Stimulated activated CD8-positive, alpha-beta memory T cell treated with anti-CD3 and anti-CD28 coated beads, Interleukin-4, amount 100 ng/mL, for 1 hour (primary cell): ENCODE results near the gene L1CAM.

Experiments
- DNase-seq, 2 donors: peaks; one replicate each; pipeline ENCODE4 v3.0.0-alpha.2; 2020; ENCODE audit warnings: low read depth in 2 of 2, low spot score in 1 of 2

L1CAM gene

DNA sequence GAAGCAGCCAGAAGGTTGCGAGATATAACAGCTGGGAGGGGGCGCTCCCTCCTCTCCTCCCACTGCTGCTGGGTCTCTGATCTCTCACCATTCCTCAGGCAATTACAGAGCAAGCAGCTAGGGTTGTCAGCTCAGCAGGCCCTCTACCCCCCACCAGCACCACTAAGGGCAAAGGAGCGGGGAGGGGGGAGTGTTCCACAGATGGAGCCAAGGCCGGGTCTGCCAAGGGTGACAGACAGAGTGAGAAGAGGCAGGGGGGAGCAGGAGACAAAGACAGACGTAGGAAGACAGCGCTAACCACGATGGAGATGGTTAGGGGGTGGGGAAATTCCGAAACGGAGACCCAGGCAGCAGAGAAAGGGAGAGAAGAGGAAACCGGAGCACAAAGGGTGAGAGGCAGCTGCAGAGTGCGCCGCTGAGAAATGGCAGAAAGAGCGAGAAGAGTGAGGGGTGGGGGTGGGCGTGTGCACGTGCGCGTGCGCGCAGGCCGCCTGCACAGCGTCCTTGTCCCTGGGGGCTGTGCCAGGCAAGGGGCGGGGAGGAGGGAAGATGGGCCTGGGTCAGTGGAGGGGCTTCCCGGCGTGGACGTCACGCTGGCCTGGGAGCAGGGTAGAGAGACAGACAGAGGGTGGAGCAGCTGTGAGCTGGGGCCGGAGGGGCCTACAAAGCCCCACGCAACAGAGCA lies 6.9 kb downstream of the L1CAM start:
- no peak for DNase-seq

DNA sequence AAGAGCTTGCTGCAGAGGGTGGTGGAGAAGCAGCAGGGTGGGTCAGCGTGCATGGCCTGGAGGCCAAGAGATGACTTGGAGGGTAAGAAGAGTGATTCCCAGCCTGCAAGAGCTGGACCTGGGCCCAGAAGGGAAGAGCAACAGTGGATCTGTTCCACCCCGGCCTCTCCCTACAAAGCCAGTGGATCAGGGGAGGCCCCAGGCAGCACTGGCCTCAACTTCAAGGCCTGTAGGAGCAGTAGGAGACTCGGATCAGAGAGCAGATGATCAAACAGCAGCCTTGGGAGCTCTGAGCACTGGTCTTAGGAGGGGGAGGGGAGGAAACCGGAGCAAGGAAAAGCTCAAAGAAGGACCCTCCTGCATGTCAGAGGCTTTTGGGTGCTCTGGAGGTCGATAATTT lies 7.6 kb downstream of the L1CAM start:
- no peak for DNase-seq

- DNase-seq: no peak
These were observed 8.3 kb downstream of the L1CAM start for GRCh38 chrX:153877571-153878261.

DNA sequence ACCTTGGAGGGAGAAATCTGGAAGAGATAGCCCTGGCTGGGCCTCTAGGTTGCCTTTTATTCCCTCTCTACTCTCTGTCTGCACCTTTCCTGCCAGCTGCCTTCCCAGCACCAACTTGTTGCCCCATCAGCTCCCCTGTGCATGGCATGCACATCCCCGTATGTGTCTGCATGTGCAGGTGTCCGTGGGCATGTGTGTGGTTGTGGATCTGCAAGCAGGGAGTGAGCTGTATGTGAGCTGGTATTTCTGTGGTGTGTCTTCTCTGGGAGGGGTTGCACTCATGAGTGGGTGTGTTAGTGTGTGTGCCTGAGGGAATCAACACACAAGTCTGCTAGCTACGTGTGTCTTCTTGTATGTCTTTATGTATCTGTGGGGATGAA lies 9.9 kb downstream of the L1CAM start:
- no peak for DNase-seq

GRCh38 chrX:153875391-153876111 lies 10.4 kb downstream of the L1CAM start:
- DNase-seq: peak; percentile 41 to 45

DNA sequence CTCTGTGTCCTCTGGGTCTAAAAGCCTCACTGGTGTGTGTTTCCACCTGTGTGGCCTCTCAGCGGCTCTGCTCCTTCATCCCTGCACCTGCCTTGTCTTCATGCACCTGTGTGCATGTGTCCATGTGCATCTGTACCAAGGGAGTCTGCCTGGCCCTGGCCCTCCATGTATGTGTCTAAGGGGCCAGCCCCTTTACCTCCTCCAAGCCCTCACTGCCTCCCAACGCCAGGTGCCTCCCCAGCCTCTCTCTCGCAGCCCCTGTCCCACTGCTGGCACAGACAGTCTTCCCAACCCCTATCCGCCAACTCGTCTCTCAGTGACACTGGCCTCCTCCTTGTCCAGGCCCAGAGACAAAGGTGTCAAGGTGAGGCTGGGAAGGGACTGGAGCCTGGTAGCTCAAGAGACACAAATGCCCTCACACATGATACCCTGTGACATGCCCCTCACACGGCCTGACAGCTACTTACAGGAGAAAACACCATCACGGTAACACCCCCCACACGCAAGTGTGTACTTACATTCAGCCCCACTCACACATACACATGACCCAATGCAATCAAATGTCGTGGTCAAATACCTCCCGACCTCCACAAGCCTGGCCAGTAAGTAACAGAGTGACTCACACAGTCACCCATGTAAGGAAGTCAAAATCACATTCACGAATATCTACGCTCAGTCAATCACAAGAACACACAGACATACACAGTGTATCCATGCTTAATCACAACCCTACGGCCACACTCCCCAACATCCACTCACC lies 11.4 kb downstream of the L1CAM start:
- no peak for DNase-seq

GRCh38 chrX:153874085-153874365 lies 11.9 kb downstream of the L1CAM start:
- DNase-seq: no peak

GRCh38 chrX:153873282-153874084 lies 12.5 kb downstream of the L1CAM start:
- DNase-seq: no peak

GRCh38 chrX:153871946-153872878 lies 13.8 kb downstream of the L1CAM start:
- no peak for DNase-seq

GRCh38 chrX:153871451-153871850 lies 14.5 kb downstream of the L1CAM start:
- no peak for DNase-seq

GRCh38 chrX:153870791-153871360 lies 15.1 kb downstream of the L1CAM start:
- DNase-seq: no peak

- no peak for DNase-seq
These were observed 15.7 kb downstream of the L1CAM start for GRCh38 chrX:153870288-153870690.

GRCh38 chrX:153869473-153870287 lies 16.3 kb downstream of the L1CAM start:
- DNase-seq: no peak

GRCh38 chrX:153868576-153869472 lies 17.1 kb downstream of the L1CAM start:
- DNase-seq: no peak

DNA sequence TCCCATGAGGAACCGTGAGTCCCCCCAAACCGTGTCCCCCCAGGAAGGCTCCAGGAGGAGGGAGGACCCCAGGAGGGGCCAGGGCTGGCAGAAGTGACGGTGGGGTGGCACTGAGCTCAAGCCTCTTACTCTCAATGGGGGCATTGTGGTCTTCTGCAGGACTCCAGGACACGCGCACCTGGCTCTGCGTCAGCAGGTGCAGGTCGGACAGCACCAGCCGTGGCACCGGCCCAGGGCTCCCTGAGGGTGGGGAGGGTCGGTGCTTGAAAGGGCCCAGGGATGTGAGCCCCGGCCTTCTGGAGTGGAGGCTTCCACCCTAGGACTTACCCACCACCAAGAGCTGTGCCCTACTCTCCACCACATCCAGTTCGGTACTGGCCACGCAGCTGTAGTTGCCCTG lies 18.3 kb downstream of the L1CAM start:
- no peak for DNase-seq

- no peak for DNase-seq
These were observed 18.8 kb downstream of the L1CAM start for GRCh38 chrX:153867139-153867538.

DNA sequence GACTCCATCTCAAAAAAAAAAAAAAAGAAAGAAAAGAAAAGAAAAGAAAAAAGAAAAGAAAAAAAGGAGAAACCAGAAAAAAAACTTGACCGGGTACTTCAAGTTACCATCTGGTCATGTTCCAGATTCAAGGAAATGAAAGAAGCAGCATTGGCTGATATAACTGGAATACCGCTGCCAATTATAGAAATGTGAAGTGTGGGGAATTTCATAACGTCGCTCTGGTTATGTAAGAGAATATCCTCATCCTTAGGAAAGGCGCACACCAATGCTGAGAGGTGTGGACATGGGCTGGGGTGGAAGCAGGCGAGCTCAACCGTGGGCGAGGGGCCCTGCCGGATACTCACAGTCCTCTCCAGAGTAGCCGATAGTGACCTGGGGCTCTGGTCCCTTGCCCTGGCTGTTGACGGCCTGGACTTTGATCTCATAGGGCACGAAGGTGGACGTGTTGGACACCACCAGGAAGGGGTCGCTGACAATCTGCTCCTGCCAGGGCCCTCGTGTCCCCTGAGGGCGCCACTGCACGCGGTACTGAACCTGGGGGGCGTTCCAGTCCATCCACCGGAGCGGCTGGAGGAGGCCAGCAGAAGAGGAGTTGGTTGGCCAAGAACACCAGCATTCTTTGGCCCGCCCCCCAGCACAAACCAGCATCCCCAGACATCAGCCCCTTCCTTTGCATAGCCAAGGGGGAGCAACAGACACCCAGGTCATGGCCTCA lies 19.5 kb downstream of the L1CAM start:
- DNase-seq: no peak
